ENCODE measurements around the gene LYZL4. TPM values are rescaled to one million over a fixed set of nuclear protein-coding genes. Genes with fewer than 3 reads are reported as not detected.

LYZL4 gene
- total RNA-seq, 1 experiment from 2014 or later = not detected

DNA sequence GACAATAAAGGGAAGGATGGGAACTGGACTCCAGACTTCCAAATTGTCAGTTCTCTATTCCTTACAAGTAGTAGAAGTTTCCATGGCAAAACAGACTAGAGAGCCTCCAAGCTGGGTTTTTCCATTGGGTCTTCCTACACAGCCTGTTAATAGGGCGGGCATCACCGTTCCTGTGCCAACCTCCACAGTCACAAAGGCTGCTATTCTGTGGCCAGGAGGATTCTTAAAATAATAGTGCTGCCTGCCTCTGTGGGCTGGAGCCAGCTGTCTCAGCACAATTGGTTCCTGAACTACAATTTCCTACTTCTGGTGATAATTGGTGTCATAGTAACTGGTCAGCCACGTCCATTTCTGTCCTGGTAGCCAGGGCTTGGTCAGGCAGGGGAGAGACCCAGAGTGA lies 38.6 kb downstream of the LYZL4 start:
- Histone ChIP-seq H3K79me2 (ENCODE audit: low read depth) (no peaks in the 10 kb centered on the region), H3K4me3 (no peak overlapping the region), H3K4me1 (replicated peaks; ENCODE audit: insufficient read depth) (no peaks in the 10 kb centered on the region), H3K9me3 (ENCODE audit: insufficient read depth, low read depth) (no peaks in the 10 kb centered on the region), H3F3A (ENCODE audit: insufficient read depth, low read depth) (no peaks in the 10 kb centered on the region), H3K9me2 (ENCODE audit: insufficient read depth) (no peaks in the 10 kb centered on the region), H3K36me3 (ENCODE audit: low read depth) (no peaks in the 10 kb centered on the region), H3K4me2 (no peak overlapping the region), H3K27me3 (ENCODE audit: insufficient read depth, low read depth) (no peaks in the 10 kb centered on the region), H4K20me1 (ENCODE audit: insufficient read depth) (no peaks in the 10 kb centered on the region), H3K27ac (no peak overlapping the region), H2AFZ (no peak overlapping the region)
- BruUV-seq (replicated peaks) = no TSS peak
- POLR2A ChIA-PET (ENCODE audit: unreplicated experiment) = no interaction called here
- intact Hi-C loops (cut with micrococcal nuclease; ENCODE audit: unreplicated experiment) = no loop called here
- no peak for TF ChIP-seq EZH2 (IDR thresholded peaks at IDR 0.05; ENCODE audit: low read depth)
- TF ChIP-seq CTCF (conservative IDR thresholded peaks at IDR 0.05) = no peak
- no peak for DNase-seq
- CTCF ChIA-PET = no interaction called here

GRCh38 chr3:42369832-42370231 lies 40.6 kb downstream of the LYZL4 start:
- POLR2A ChIA-PET (ENCODE audit: unreplicated experiment) = no interaction called here
- H3K4me2 ChIP-seq = no peak overlapping the region
- no peaks in the 10 kb centered on the region for H3K4me1 ChIP-seq (replicated peaks; ENCODE audit: insufficient read depth)
- H3K36me3 ChIP-seq (ENCODE audit: low read depth) = no peaks in the 10 kb centered on the region
- H3K79me2 ChIP-seq (ENCODE audit: low read depth) = no peaks in the 10 kb centered on the region
- no peaks in the 10 kb centered on the region for H3K27me3 ChIP-seq (ENCODE audit: insufficient read depth, low read depth)
- TF ChIP-seq CTCF (conservative IDR thresholded peaks at IDR 0.05) = no peak
- TF ChIP-seq EZH2 (IDR thresholded peaks at IDR 0.05; ENCODE audit: low read depth) = no peak
- intact Hi-C loops (cut with micrococcal nuclease; ENCODE audit: unreplicated experiment) = no loop called here
- no peak overlapping the region for H3K4me3 ChIP-seq
- no peak for DNase-seq
- CTCF ChIA-PET = no interaction called here
- no peak overlapping the region for H3K27ac ChIP-seq
- no peaks in the 10 kb centered on the region for H4K20me1 ChIP-seq (ENCODE audit: insufficient read depth)
- no peaks in the 10 kb centered on the region for H3K9me2 ChIP-seq (ENCODE audit: insufficient read depth)
- no peaks in the 10 kb centered on the region for H3K9me3 ChIP-seq (ENCODE audit: insufficient read depth, low read depth)
- no peak overlapping the region for H2AFZ ChIP-seq
- BruUV-seq (replicated peaks) = no TSS peak
- H3F3A ChIP-seq (ENCODE audit: insufficient read depth, low read depth) = no peaks in the 10 kb centered on the region

DNA sequence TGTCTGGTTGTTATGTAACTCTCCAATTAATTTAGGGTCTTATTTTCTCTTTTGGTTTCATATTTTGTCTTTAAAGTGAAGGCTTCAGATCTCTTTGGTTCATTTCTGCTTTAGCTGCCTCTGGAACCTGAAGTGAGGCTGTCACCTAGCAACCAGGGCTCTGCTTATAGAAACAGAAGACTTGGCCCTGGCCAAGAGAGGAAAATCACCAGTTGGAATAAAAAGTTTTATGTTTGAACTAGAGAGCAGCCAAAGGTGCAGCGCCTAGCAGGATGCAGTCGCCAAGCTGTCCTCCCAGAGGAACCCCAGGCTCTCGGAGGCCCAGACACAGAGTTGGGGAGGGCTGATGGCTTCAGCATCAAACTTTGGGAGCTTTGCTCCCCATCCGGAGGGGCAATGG lies 41.1 kb downstream of the LYZL4 start:
- Histone ChIP-seq H3K4me1 (replicated peaks; ENCODE audit: insufficient read depth) (no peaks in the 10 kb centered on the region), H3K4me3 (no peak overlapping the region), H3K27me3 (ENCODE audit: insufficient read depth, low read depth) (no peaks in the 10 kb centered on the region), H3K9me2 (ENCODE audit: insufficient read depth) (no peaks in the 10 kb centered on the region), H3K79me2 (ENCODE audit: low read depth) (no peaks in the 10 kb centered on the region), H4K20me1 (ENCODE audit: insufficient read depth) (no peaks in the 10 kb centered on the region), H3K9me3 (ENCODE audit: insufficient read depth, low read depth) (no peaks in the 10 kb centered on the region), H2AFZ (no peak overlapping the region), H3K27ac (no peak overlapping the region), H3F3A (ENCODE audit: insufficient read depth, low read depth) (no peaks in the 10 kb centered on the region), H3K36me3 (ENCODE audit: low read depth) (no peaks in the 10 kb centered on the region), H3K4me2 (no peak overlapping the region)
- intact Hi-C loops (cut with micrococcal nuclease; ENCODE audit: unreplicated experiment) = no loop called here
- TF ChIP-seq EZH2 (IDR thresholded peaks at IDR 0.05; ENCODE audit: low read depth) = no peak
- no peak for TF ChIP-seq CTCF (conservative IDR thresholded peaks at IDR 0.05)
- CTCF ChIA-PET = no interaction called here
- BruUV-seq (replicated peaks) = no TSS peak
- DNase-seq = no peak
- POLR2A ChIA-PET (ENCODE audit: unreplicated experiment) = no interaction called here
